ENCODE data around the gene SRL. TPM values are rescaled to one million over a fixed set of nuclear protein-coding genes. Genes with fewer than 3 reads are reported as not detected.

The SRL gene
- total and polyA plus RNA-seq, 2 of the 8 experiments (the other 6 are each of a cell fraction or from before 2014, with no cell fraction given): 0.05 TPM; not detected in 1

DNA sequence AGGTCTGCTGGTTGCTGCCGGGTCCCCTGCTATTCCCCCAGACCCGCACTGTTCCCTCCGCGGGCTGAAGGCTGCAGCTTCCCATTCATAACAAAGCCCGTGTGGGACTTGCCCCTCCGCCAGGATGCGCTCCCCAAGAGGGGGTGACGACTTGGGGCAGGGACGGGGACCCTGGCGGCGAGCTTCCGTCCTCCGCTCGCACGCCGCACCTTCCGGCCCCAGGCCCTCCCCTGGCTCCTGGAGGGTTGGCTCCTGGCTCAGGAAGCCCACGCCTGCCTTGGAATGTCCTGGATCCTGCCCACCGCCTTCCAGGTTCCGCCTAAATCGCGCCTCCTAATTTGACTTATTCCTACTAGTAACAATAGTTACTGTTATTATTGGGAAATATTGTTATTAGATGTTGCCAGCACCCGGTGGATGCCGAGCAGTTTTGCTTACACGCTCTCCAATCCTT lies 32.0 kb upstream of the SRL start:
- Histone ChIP-seq H2BK12ac (ENCODE audit: low read depth, low read length) (no peak overlapping the region; the same call in 1 of the 2 replicates), H3K79me2 (ENCODE audit: control insufficient read depth in 1 of 2, insufficient read depth in 2 of 2, low read length in 2 of 2) (peaks cover 14 to 33% of the 10 kb centered on the region in 2 experiments; a peak in 3 of 4 replicates), H3K23ac (ENCODE audit: insufficient read length) (no peak overlapping the region), H2AK5ac (ENCODE audit: low read depth, low read length) (no peak overlapping the region), H2BK20ac (ENCODE audit: low read length) (no peak overlapping the region), H3K27me3 (replicated peaks in 1 of 4; ENCODE audit: control insufficient read depth in 3 of 4, extremely low read depth in 1 of 4, insufficient read depth in 3 of 4, low read length in 3 of 4) (no peaks in the 10 kb centered on the region), H2BK15ac (ENCODE audit: low read length) (no peak overlapping the region), H3K4me3 (ENCODE audit: extremely low read depth in 1 of 4, insufficient read depth in 2 of 4, low read depth in 3 of 4, low read length in 4 of 4) (peak overlapping the region; percentile 63 to 97 (median 72)), H3K4me1 (replicated peaks in 1 of 4; ENCODE audit: control insufficient read depth in 3 of 4, insufficient read depth in 4 of 4, low read length in 3 of 4) (peaks cover 3 to 11% (median 8%) of the 10 kb centered on the region in 4 experiments), H2BK5ac (ENCODE audit: low read depth, low read length) (peak overlapping the region; percentile 80), H3K9me3 (ENCODE audit: insufficient read depth in 2 of 2, low read depth in 1 of 2, low read length in 1 of 2) (no peaks in the 10 kb centered on the region), H3K4ac (replicated peaks; ENCODE audit: insufficient read length, low read depth, low read length) (peak overlapping the region; percentile 53), H3K9ac (replicated peaks in 1 of 4; ENCODE audit: extremely low read depth in 1 of 4, low read depth in 3 of 4, low read length in 3 of 4) (peak overlapping the region; percentile 63 to 91 (median 71)), H4K5ac (ENCODE audit: insufficient read length, low read depth, low read length) (peak overlapping the region; percentile 59), H3K27ac (ENCODE audit: low read depth, low read length) (peak overlapping the region; percentile 54; the same call in 1 of the 2 replicates), H3K56ac (replicated peaks; ENCODE audit: insufficient read length, low read depth, low read length) (peak overlapping the region; percentile 92), H3K14ac (ENCODE audit: insufficient read length) (peak overlapping the region; percentile 68), H4K20me1 (replicated peaks in 1 of 2; ENCODE audit: control insufficient read depth in 1 of 2, insufficient read depth in 2 of 2, low read length in 2 of 2) (peaks cover 0 to 2% of the 10 kb centered on the region in 2 experiments), H4K8ac (ENCODE audit: extremely low read depth, insufficient read depth, low read length) (peak overlapping the region; percentile 92), H3K4me2 (ENCODE audit: insufficient read depth in 1 of 2, low read depth in 2 of 2, low read length in 2 of 2) (peak overlapping the region; percentile 72 to 80), H3K36me3 (ENCODE audit: control insufficient read depth in 2 of 4, insufficient read depth in 4 of 4, low read length in 3 of 4) (no peaks in the 10 kb centered on the region), H3K23me2 (ENCODE audit: low read depth, low read length) (peaks cover 13% of the 10 kb centered on the region; the same call in 1 of the 2 replicates), H2BK120ac (replicated peaks; ENCODE audit: low read depth, low read length) (peak overlapping the region; percentile 64), H2AFZ (ENCODE audit: low read length) (peak overlapping the region; percentile 71; the same call in 1 of the 2 replicates), H4K91ac (replicated peaks; ENCODE audit: insufficient read length, low read length) (peak overlapping the region; percentile 96), H3K18ac (ENCODE audit: extremely low read depth, low read length) (peak overlapping the region; percentile 76), H3K79me1 (ENCODE audit: low read depth, low read length) (0 out of 2 replicates have a peak, but pooled peaks cover 5% of the 10 kb centered on the region)
- WGBS, 2 experiments (ENCODE audit: extremely low coverage in 1 of 2, insufficient coverage in 1 of 2, insufficient read length in 1 of 2, insufficient replicate concordance in 2 of 2, low coverage in 1 of 2, low lambda C conversion rate in 2 of 2, missing lambda C conversion rate in 1 of 2): 5% methylated on average over 21 of the region's 25 CpGs; no CpG with 5 or more reads in 1 of the 2 experiments
- FAIRE-seq: no peak
- DNase-seq (ENCODE audit: low read depth in 1 of 2, low spot score in 2 of 2): peak in 1 of 2 experiments; percentile 82
- ChIA-PET POLR2A (ENCODE audit: partially characterized antibody) (interaction anchor here (0.8 to 24.1 kb wide), 18 partner anchors 10 to 342 kb away, joined by 3 to 403 read pairs (median 9); partner anchors contain the start of genes GLIS2 and PAM16), CTCF (ENCODE audit: partially characterized antibody) (interaction anchor here (0.7 to 4.7 kb wide), 17 partner anchors 10 to 291 kb away, joined by 3 to 34 read pairs (median 5); no protein-coding TSS in a partner anchor)
- TF ChIP-seq TAF1 (IDR thresholded peaks at IDR 0.05; ENCODE audit: low read depth, low read length) (no peak; the same call in 1 of the 2 replicates), ZNF274 (IDR thresholded peaks at IDR 0.05; ENCODE audit: borderline replicate concordance, extremely low read depth, low read length) (no peak), PHF8 (conservative IDR thresholded peaks at IDR 0.05; ENCODE audit: low read depth, low read length) (peak; percentile 47; the same call in 1 of the 2 replicates), RXRA (IDR thresholded peaks at IDR 0.05; ENCODE audit: insufficient read depth, low read depth, low read length) (no peak), TAF7 (optimal IDR thresholded peaks at IDR 0.05; ENCODE audit: borderline replicate concordance, low read depth, low read length) (no peak), EP300 (IDR thresholded peaks at IDR 0.05; ENCODE audit: borderline replicate concordance in 1 of 2, low read depth in 2 of 2, low read length in 2 of 2) (no peak), SP2 (IDR thresholded peaks at IDR 0.05; ENCODE audit: low read length) (no peak), CBX8 (IDR thresholded peaks at IDR 0.05; ENCODE audit: borderline replicate concordance, low read depth, low read length) (no peak), BRCA1 (IDR thresholded peaks at IDR 0.05; ENCODE audit: low read depth, low read length) (no peak), SP4 (IDR thresholded peaks at IDR 0.05; ENCODE audit: low read length) (no peak), SP1 (IDR thresholded peaks at IDR 0.05; ENCODE audit: low read depth, low read length) (no peak)
- TF ChIP-seq, protein P1, sequence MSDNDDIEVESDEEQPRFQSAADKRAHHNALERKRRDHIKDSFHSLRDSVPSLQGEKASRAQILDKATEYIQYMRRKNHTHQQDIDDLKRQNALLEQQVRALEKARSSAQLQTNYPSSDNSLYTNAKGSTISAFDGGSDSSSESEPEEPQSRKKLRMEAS (IDR thresholded peaks at IDR 0.05): peak; percentile 53

Measured in H1 (cell line).